GM18498 (cell line): ENCODE results near the gene BEAN1.
"Not testable (repeated sequence)": the region's sequence is repeated elsewhere in the genome, so short reads cannot be mapped to it uniquely, and the experiment has no call there.

Source experiments
- ATAC-seq: cut with Tn5 transposase; IDR thresholded peaks from one replicate; pipeline ENCODE4 v1.9.1; 2021; ENCODE audit warnings: mild to moderate bottlenecking, moderate library complexity; ENCODE audit not compliant: unreplicated experiment

BEAN1 gene

GRCh38 chr16:66502020-66502913, 75.2 kb downstream of the BEAN1 start:
- no peak for ATAC-seq

- ATAC-seq = no peak
Observed at GRCh38 chr16:66503030-66503429, 75.9 kb downstream of the BEAN1 start.

- ATAC-seq = no peak
Observed at GRCh38 chr16:66503612-66504011, 76.5 kb downstream of the BEAN1 start.

DNA sequence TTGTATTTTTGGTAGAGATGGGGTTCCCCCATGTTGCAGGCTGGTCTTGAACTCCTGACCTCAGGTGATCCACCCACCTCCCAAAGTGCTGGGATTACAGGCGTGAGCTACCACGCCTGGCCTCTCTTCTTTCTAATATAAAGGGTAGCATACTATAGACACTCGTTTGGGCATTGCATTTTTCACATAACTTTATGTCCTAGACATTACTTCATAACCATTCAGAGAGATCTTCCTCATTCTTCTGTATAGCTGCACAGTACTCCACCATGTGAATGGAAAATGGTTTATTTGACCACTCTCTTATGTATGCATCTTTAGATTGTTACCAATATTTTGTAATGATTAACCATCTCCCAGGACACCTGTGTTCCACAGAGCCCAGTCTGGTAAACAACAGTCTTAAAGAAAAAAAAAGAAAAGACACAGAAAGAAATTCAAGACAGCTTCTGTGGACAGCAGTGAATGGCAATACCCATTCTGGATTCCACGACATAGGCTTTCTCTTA, 80.7 kb downstream of the BEAN1 start:
- no peak for ATAC-seq

DNA sequence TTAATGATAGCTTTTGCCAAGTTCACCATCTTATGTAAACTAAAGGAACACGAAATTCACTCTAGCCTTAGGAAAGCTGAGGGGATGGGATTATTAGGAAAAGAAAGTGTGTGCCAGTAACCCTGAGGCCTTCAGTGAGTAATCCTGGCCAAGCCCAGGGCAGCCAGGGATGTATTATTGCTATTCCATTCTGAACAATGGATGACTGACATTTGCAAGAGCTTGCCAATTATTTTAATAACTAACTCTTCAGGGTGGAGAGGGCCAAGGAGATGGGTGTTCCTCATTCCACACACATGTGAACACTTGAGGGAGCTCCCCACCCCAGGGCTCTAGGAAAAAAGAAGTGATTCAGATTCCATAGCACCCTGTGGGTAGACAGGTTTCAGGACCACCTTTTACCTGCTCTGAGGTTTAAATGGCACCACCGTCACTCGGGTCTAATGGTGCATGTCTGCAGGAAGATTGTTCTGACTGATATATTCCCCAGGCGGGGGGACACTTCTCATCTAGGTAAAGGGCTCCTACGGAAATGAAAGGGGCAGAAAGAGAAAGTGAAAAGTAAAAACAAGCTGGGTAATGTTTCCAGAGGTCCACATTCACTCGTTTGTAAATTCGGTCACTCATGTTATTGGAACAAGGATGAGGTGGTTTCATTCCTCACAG, 81.3 kb downstream of the BEAN1 start:
- no peak for ATAC-seq

- ATAC-seq = no peak
Observed at GRCh38 chr16:66508914-66509496, 81.9 kb downstream of the BEAN1 start.

DNA sequence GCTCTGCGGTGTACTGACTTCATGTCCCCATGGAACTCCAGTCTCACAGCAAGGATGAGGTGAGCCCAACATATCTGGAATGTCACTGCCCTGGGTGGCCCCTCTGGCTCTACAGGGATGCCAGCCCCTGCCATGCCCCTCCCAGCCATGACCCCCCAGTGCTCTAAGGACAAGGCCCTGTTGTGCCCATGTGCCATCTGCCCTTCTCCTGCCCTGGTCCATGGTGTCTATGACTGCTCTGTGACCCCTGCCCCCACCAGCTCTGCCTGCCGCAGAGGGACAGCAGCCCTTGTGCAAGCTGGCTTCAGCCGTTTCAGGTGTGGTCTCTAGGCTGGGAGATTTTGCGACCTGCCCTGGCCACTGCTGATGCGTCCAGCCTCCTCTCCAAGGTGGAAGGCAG, 82.5 kb downstream of the BEAN1 start:
- no peak for ATAC-seq

- ATAC-seq = no peak
Observed at GRCh38 chr16:66510298-66510697, 83.2 kb downstream of the BEAN1 start.

DNA sequence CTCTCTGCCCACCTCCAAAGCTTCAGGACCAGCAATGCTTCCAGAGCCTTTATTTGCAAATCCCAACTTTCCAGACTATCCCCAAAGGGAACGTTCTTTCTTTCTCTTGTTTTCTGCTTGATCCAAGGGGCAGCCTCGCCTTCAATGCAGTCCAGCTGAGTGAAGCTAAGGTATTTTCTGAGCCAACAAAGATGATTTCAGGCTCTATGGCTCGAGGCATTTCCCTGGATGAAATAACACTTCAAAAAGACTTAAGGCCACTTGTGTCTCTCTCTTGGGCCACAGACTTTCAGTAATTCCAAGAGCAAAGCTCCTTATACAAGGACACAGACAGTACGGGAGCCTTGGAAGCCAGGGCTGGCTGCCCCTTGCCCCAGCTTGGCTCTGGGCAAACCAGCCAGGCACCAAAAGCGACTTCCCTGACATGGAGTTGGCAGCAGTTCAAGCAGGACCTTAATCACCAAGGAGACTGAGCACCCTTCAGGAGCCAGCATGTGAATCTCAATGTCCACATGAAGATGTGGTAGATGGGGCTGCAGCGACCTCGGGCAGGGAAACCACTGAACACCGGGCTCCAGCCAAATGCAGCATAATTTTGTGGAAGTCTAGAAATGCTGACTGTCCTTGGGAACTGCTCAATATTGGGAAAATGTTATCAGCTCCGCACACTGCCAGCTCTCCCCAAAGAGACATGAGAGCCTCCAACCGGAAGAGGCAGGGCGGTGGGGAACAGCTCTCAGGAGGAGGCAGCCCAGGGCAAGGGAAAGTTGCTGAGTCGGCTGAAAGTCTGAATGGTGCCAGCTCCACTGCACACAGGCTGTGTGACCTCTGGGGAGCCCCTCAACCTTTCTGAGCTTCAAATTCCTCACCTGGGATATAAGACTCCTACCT, 83.9 kb downstream of the BEAN1 start:
- no peak for ATAC-seq

DNA sequence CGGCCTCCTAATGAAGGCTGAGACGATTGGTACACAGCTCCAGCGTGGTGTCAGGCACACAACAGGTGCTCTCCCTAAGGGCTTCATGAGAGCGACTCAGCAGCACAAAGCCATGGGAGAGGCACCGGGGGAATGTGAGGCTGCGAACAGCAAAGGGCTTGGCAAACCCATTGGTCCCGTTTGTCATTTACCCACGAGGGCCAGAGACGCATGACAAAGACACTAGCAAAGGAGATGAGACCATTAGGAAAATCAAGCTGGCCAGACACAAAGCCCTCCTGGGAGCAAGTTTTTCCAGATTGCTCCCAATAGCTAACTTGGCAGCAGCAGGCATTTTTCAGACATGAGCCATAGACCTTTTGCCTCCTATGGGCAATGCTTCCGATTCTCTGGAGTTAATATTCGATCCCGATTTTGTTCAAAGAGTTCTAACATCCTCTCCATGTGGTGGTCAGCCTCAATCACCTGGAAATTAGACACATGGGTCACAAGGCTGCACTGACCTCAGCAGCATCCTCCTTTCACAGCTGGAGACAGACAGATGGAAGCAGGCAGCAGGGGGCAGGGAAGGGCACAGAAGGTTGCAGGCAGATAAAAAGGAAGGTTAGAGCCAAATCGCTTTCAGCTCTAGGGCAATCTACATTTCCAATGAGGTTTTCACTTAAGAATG, 84.6 kb downstream of the BEAN1 start:
- ATAC-seq = no peak

GRCh38 chr16:66512272-66513110, 85.4 kb downstream of the BEAN1 start:
- no peak for ATAC-seq

- ATAC-seq = no peak
Observed at GRCh38 chr16:66513111-66513723, 86.1 kb downstream of the BEAN1 start.

GRCh38 chr16:66514391-66514790, 87.3 kb downstream of the BEAN1 start:
- not testable (repeated sequence) for ATAC-seq

DNA sequence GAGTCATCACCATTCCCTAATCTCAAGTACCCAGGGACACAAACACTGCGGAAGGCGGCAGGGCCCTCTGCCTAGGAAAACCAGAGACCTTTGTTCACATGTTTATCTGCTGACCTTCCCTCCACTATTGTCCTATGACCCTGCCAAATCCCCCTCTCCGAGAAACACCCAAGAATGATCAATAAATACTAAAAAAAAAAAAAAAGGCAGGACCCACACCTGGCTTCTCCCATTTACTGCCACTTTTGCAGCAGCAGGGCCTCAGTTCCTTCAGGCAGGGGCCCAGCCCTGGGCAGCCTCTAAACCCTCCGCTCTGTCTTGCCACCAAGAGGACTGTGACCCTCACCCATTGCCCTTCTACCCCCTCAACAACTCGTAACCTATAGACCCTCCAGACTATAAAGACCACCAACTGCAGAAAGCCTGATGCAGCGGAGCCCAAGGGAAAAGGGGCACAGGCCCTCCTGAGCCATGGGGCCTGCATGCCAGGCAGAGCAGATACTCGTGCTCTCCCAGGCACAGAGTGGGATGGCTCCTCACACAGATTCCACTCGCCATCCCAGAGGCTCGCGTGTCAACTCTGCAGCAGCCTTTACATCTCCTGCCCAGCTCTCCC, 88.0 kb downstream of the BEAN1 start:
- ATAC-seq = not testable (repeated sequence)

DNA sequence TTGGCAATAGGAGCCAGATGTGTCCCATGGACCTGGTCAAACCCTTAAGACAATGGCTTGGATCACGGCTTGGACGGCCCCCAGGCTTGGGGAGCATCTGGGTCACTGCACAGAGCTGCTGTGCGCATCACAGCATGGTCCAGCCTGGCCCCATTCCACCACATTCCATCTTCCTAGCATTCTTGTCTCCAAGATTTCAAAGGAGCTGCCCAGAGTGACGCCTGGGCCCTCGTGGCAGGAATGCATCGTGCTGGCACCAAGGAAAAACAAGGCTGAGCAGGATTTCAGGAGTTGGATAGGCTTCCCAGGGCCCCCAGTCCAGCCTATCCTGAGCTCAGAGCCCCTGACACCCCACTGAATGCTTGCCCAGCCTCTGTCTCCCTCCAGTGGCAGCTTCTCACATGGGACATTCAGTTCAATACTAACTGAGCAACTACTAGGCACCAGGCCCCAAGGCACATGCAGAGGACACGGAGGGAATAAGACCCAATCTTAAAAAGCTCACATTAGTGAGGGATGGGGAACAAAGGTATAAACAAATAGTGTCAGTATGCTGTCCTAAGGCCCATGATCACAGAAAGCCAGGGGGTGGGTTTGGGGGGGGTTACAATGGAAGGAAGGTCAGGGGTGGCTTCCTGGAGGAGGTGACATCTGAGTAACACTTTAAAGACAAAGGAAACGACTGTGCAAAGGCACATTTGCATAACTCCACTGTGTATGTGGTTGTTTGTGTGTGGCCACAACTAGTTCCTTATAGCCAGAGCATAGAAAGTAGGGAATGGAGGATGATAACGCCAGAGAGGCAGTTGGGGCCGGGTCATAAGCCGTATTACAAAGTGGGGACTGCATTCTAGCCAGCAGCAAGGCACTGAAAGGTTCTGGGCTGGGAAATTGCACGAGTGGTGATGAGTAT, 88.8 kb downstream of the BEAN1 start:
- ATAC-seq = peak; percentile 3

DNA sequence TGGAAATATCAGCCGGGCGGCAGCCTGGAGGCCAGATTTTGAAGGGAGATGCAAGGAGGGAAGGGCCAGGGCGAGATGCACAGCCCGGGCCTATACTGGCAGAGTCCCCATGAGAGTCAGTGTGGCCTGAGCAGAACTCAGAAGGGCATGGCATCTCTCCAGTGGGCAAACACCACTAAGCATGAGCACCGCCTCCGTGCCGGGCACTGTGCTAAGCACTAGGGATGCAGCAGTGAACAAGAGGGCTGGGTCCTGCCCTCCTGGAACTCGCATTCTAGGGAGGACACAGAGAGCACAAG, 89.4 kb downstream of the BEAN1 start:
- ATAC-seq = peak; percentile 31

- ATAC-seq = peak; percentile 97
Observed at GRCh38 chr16:66516808-66517585, 89.9 kb downstream of the BEAN1 start.
